Endothelial cell of umbilical vein (primary cell): ENCODE measurements around the gene C19orf67. TPM values are rescaled to one million over a fixed set of nuclear protein-coding genes. Genes with fewer than 3 reads are reported as not detected.

Source experiments
- BruUV-seq: library from RNA; stranded (reverse); fragments of 400-500 nt; replicated peaks from 2 replicates; lab custom pipeline; 2021; lab: Mats Ljungman, UMichigan
- CTCF ChIA-PET: fragments of 300-600, 350-600 bp; sonication (Branson Sonifier 250); formaldehyde crosslinking; loops from one replicate; lab custom pipeline; 2021; ENCODE audit warnings: antibody characterized with exemption, inconsistent platforms; lab: Charles Lee
- POLR2A ChIA-PET: fragments of 300-600, 350-600 bp; sonication (Branson Sonifier 250); formaldehyde crosslinking; loops from one replicate; lab custom pipeline; 2021; ENCODE audit warnings: antibody characterized with exemption, inconsistent platforms; lab: Charles Lee
- DNase-seq: peaks from one replicate; pipeline ENCODE4 v3.0.0-alpha.2; 2011; ENCODE audit warnings: low read depth, low spot score
- FAIRE-seq: peaks from 2 replicates; lab custom pipeline; 2011; peaks lifted over from hg19 to GRCh38; lab: Jason Lieb, UNC
- H2AFZ ChIP-seq: 2 replicates; pipeline ENCODE4 v1.6.0; 2012; ENCODE audit warnings: low read depth, low read length, control low read depth, inconsistent platforms
- H3K27ac ChIP-seq: 2 replicates; pipeline ENCODE4 v1.5.1; 2011; ENCODE audit warnings: low read depth, mild to moderate bottlenecking, control low read depth, low read length, moderate library complexity; ENCODE audit not compliant: insufficient read depth
- H3K27me3 ChIP-seq, 2 experiments: 2 replicates each; pipeline versions ENCODE4 v1.6.0 to v1.6.1; 2011; ENCODE audit warnings: low read length in 2 of 2, mixed read lengths in 1 of 2; ENCODE audit not compliant: control insufficient read depth in 2 of 2, insufficient read depth in 2 of 2
- H3K36me3 ChIP-seq, 2 experiments: 2 replicates in 1 of 2; 3 replicates in 1 of 2; pipeline ENCODE4 v1.5.1; 2011; ENCODE audit warnings: low read length in 2 of 2, mild to moderate bottlenecking in 1 of 2, moderate library complexity in 1 of 2; ENCODE audit not compliant: control insufficient read depth in 2 of 2, insufficient read depth in 2 of 2; ENCODE audit errors: extremely low read depth in 1 of 2
- H3K4me1 ChIP-seq: 3 replicates; pipeline ENCODE4 v1.5.1; 2011; ENCODE audit warnings: mild to moderate bottlenecking, low read length; ENCODE audit not compliant: control insufficient read depth, insufficient read depth; ENCODE audit errors: extremely low read depth
- H3K4me2 ChIP-seq: 2 replicates; pipeline ENCODE4 v1.6.1; 2011; ENCODE audit warnings: low read length, control low read depth, mixed read lengths; ENCODE audit not compliant: insufficient read depth
- H3K4me3 ChIP-seq, 3 experiments: fragments of 200-600 bp in 1 of 3; sonication (generic), shearing (Covaris generic) in 1 of 3; replicated peaks in 1 of 3; 2 replicates each; pipeline ENCODE4 v1.5.1; 2011 to 2016; ENCODE audit warnings: control low read depth in 3 of 3, low read length in 3 of 3, mild to moderate bottlenecking in 2 of 3, inconsistent platforms in 1 of 3, low read depth in 1 of 3, moderate library complexity in 1 of 3; ENCODE audit not compliant: insufficient read depth in 1 of 3
- H3K79me2 ChIP-seq: 2 replicates; pipeline ENCODE4 v1.6.0; 2012; ENCODE audit warnings: low read length, inconsistent platforms; ENCODE audit not compliant: control insufficient read depth, insufficient read depth
- H3K9ac ChIP-seq: replicated peaks from 2 replicates; pipeline ENCODE3; 2011; ENCODE audit warnings: low read length, control low read depth; ENCODE audit not compliant: insufficient read depth; ENCODE audit errors: extremely low read depth
- H3K9me1 ChIP-seq: replicated peaks from 3 replicates; pipeline ENCODE4 v1.6.0; 2011; ENCODE audit warnings: mild to moderate bottlenecking, low read length; ENCODE audit not compliant: control insufficient read depth, insufficient read depth; ENCODE audit errors: extremely low read depth
- H3K9me3 ChIP-seq: replicated peaks from 2 replicates; pipeline ENCODE4 v1.5.1; 2012; ENCODE audit warnings: low read length, inconsistent platforms; ENCODE audit not compliant: control insufficient read depth, insufficient read depth
- H4K20me1 ChIP-seq: replicated peaks from 2 replicates; pipeline ENCODE3; 2011; ENCODE audit warnings: mild to moderate bottlenecking, low read length; ENCODE audit not compliant: control insufficient read depth, insufficient read depth; ENCODE audit errors: extremely low read depth
- EZH2 ChIP-seq: IDR thresholded peaks from 2 replicates; pipeline ENCODE4 v1.6.1; 2012; ENCODE audit warnings: borderline replicate concordance, low read depth, mild to moderate bottlenecking, moderate library complexity, low read length, inconsistent platforms; ENCODE audit not compliant: severe bottlenecking
- FOS ChIP-seq: IDR thresholded peaks from 2 replicates; pipeline ENCODE4 v1.6.1; 2011; ENCODE audit warnings: mild to moderate bottlenecking, low read length, moderate library complexity, borderline replicate concordance; ENCODE audit not compliant: insufficient read depth
- GATA2 ChIP-seq: IDR thresholded peaks from 2 replicates; pipeline ENCODE4 v1.7.0; 2011; ENCODE audit warnings: low read depth, mild to moderate bottlenecking, moderate library complexity, mixed read lengths, low read length; ENCODE audit not compliant: insufficient read length, insufficient read depth
- JUN ChIP-seq: IDR thresholded peaks from 2 replicates; pipeline ENCODE4 v1.6.1; 2011; ENCODE audit warnings: borderline replicate concordance, low read depth; ENCODE audit not compliant: insufficient read length, insufficient read depth
- MYC ChIP-seq: IDR thresholded peaks from one replicate; pipeline ENCODE4 v1.6.1; 2011; ENCODE audit warnings: mild to moderate bottlenecking, low read depth, low read length
- POLR2A ChIP-seq: IDR thresholded peaks from 2 replicates; pipeline ENCODE4 v1.6.1; 2012; ENCODE audit warnings: low read depth, mild to moderate bottlenecking, control low read depth, low read length
- POLR2AphosphoS5 ChIP-seq: IDR thresholded peaks from 2 replicates; pipeline ENCODE4 v1.6.1; 2012; ENCODE audit warnings: low read depth, mild to moderate bottlenecking, control low read depth, low read length, moderate library complexity; ENCODE audit not compliant: insufficient read depth
- dilution Hi-C: fragments of 300-500 bp; cut with MboI; formaldehyde crosslinking; loops from one replicate; pipeline ENCODE4 v1.15.0; 2019; ENCODE audit warnings: low sequenced_read_pairs; ENCODE audit not compliant: extremely low pct_ligation_motif_present
- intact Hi-C: fragments of 100-400 bp; cut with micrococcal nuclease; formaldehyde crosslinking; loops from one replicate; pipeline ENCODE4 v1.10.0; 2022
- polyA plus RNA-seq, 4 experiments: library from polyadenylated mRNA; depleted of rRNA in 3 of 4; stranded (reverse) in 3 of 4; unstranded in 1 of 4; fragments of >200 nt; gene quantifications; 2 replicates each; pipeline versions ENCODE4 v1.2.1 to v1.2.3, GENCODE V29; 2011 to 2012; ENCODE audit warnings: missing spikeins in 1 of 4
- total RNA-seq: library from RNA; stranded (reverse); gene quantifications from 2 replicates; pipeline ENCODE4 v1.2.3, GENCODE V29; 2021
- TF ChIP-seq, protein P1 (sequence below): IDR thresholded peaks from 2 replicates; pipeline ENCODE4 v1.6.1; 2011; ENCODE audit not compliant: insufficient read depth, insufficient read length
- TF ChIP-seq, protein P2 (sequence below), 2 donors: IDR thresholded peaks; 1 replicate in 1 of 2; 2 replicates in 1 of 2; pipeline ENCODE4 v1.5.1; 2011; ENCODE audit warnings: low read length in 2 of 2, mild to moderate bottlenecking in 2 of 2, moderate library complexity in 2 of 2, control low read depth in 1 of 2, inconsistent platforms in 1 of 2, low read depth in 1 of 2; ENCODE audit not compliant: insufficient read depth in 1 of 2; ENCODE audit errors: extremely low read depth in 1 of 2

C19orf67 gene
- total and polyA plus RNA-seq, 2 donors (not counting 3 experiments of a cell fraction or from before 2014, with no cell fraction given) = 0.55 TPM; not detected in 1

- TF ChIP-seq JUN (no peak), MYC (no peak), EZH2 (no peak), POLR2AphosphoS5 (no peak), GATA2 (no peak), FOS (no peak), POLR2A (no peak)
- TF ChIP-seq, protein P1, sequence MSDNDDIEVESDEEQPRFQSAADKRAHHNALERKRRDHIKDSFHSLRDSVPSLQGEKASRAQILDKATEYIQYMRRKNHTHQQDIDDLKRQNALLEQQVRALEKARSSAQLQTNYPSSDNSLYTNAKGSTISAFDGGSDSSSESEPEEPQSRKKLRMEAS = no peak
- TF ChIP-seq, protein P2, sequence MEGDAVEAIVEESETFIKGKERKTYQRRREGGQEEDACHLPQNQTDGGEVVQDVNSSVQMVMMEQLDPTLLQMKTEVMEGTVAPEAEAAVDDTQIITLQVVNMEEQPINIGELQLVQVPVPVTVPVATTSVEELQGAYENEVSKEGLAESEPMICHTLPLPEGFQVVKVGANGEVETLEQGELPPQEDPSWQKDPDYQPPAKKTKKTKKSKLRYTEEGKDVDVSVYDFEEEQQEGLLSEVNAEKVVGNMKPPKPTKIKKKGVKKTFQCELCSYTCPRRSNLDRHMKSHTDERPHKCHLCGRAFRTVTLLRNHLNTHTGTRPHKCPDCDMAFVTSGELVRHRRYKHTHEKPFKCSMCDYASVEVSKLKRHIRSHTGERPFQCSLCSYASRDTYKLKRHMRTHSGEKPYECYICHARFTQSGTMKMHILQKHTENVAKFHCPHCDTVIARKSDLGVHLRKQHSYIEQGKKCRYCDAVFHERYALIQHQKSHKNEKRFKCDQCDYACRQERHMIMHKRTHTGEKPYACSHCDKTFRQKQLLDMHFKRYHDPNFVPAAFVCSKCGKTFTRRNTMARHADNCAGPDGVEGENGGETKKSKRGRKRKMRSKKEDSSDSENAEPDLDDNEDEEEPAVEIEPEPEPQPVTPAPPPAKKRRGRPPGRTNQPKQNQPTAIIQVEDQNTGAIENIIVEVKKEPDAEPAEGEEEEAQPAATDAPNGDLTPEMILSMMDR (IDR thresholded peaks at IDR 0.05; ENCODE audit: extremely low read depth in 1 of 2, insufficient read depth in 1 of 2, low read depth in 1 of 2, low read length in 2 of 2) = no peak
- Histone ChIP-seq H3K79me2 (no peaks in the 10 kb centered on the region), H3K9me1 (no peaks in the 10 kb centered on the region), H3K9me3 (no peaks in the 10 kb centered on the region), H2AFZ (no peak overlapping the region), H3K9ac (no peak overlapping the region), H3K27ac (no peak overlapping the region), H4K20me1 (no peaks in the 10 kb centered on the region), H3K4me2 (no peak overlapping the region), H3K36me3 (peaks cover 0 to 20% of the 10 kb centered on the region in 2 experiments), H3K4me1 (peaks cover 4% of the 10 kb centered on the region), H3K27me3 (no peaks in the 10 kb centered on the region), H3K4me3 (no peak overlapping the region)
- CTCF ChIA-PET = interaction anchor here (1.1 to 1.7 kb wide), 2 partner anchors 13 to 22 kb away, joined by 3 to 5 read pairs; no protein-coding TSS in a partner anchor
- dilution Hi-C loops = no loop called here
- no TSS peak for BruUV-seq
- POLR2A ChIA-PET = no interaction called here
- DNase-seq (no peak), FAIRE-seq (no peak)
- intact Hi-C loops = no loop called here
Observed at GRCh38 chr19:14103310-14103709, 17.7 kb upstream of the C19orf67 start.
